Keratinocyte (primary cell): ENCODE measurements around the gene RPL29.

ENCODE experiments used
- EZH2 ChIP-seq: IDR thresholded peaks from one replicate; pipeline ENCODE4 v1.6.1; 2012; ENCODE audit warnings: inconsistent platforms, mild to moderate bottlenecking, low read length, moderate library complexity
- TF ChIP-seq, protein P1 (sequence below), 3 experiments: IDR thresholded peaks in 1 of 3; conservative IDR thresholded peaks in 1 of 3; optimal IDR thresholded peaks in 1 of 3; 2 replicates in 2 of 3; 3 replicates in 1 of 3; pipeline versions ENCODE3 to v1.5.1; 2011; ENCODE audit warnings: low read length in 3 of 3, mild to moderate bottlenecking in 3 of 3, moderate library complexity in 2 of 3, control low read depth in 1 of 3, inconsistent platforms in 1 of 3; ENCODE audit not compliant: insufficient read depth in 2 of 3; ENCODE audit errors: extremely low read depth in 1 of 3

DNA sequence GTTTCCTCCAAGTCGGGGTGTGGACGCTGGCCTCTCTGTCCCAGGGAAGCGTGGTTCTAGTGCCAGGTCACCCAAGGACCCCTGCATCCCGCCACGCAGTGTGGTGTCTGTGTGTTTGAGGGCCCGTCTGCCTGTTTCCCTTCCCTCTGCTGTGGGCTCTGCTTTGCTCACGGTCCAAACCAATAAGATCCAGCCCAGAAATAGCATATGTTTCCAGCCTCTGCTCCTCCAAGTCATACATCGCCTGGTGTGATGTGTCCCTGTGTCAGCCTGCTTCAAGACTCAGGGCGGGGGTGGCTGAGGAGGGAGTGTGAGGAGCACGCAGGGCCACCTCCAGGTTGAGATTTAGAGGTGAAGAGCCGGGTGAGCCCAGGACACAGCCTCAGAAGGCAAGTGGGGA lies 21.9 kb upstream of the RPL29 start:
- TF ChIP-seq, protein P1, sequence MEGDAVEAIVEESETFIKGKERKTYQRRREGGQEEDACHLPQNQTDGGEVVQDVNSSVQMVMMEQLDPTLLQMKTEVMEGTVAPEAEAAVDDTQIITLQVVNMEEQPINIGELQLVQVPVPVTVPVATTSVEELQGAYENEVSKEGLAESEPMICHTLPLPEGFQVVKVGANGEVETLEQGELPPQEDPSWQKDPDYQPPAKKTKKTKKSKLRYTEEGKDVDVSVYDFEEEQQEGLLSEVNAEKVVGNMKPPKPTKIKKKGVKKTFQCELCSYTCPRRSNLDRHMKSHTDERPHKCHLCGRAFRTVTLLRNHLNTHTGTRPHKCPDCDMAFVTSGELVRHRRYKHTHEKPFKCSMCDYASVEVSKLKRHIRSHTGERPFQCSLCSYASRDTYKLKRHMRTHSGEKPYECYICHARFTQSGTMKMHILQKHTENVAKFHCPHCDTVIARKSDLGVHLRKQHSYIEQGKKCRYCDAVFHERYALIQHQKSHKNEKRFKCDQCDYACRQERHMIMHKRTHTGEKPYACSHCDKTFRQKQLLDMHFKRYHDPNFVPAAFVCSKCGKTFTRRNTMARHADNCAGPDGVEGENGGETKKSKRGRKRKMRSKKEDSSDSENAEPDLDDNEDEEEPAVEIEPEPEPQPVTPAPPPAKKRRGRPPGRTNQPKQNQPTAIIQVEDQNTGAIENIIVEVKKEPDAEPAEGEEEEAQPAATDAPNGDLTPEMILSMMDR (optimal IDR thresholded peaks at IDR 0.05 in 1 of 3, IDR thresholded peaks at IDR 0.05 in 1 of 3, conservative IDR thresholded peaks at IDR 0.05 in 1 of 3; ENCODE audit: extremely low read depth in 1 of 3, insufficient read depth in 2 of 3, low read length in 3 of 3), result no peak
- no peak for TF ChIP-seq EZH2
